Measurements from ENCODE around the gene SELE. TPM values are rescaled to one million over a fixed set of nuclear protein-coding genes. Genes with fewer than 3 reads are reported as not detected.

The SELE gene
- total and polyA plus RNA-seq, 9 of the 15 experiments (the other 6 are each of a cell fraction or from before 2014, with no cell fraction given), result 0.08 TPM; not detected in 8

- TF ChIP-seq PCBP2 (IDR thresholded peaks at IDR 0.05; ENCODE audit: low read depth, low read length, poor library complexity, severe bottlenecking), result no peak
- TF ChIP-seq ZNF253 (CRISPR knock-in tag; conservative IDR thresholded peaks at IDR 0.05), result no peak
- no peak for TF ChIP-seq KDM2B (CRISPR knock-in tag; IDR thresholded peaks at IDR 0.05)
- TF ChIP-seq SNIP1 (IDR thresholded peaks at IDR 0.05; ENCODE audit: low read depth), result no peak
- TF ChIP-seq BRF1 (IDR thresholded peaks at IDR 0.05; ENCODE audit: borderline replicate concordance, extremely low read depth, insufficient read length), result no peak
- no peak for TF ChIP-seq ZNF561 (CRISPR knock-in tag; conservative IDR thresholded peaks at IDR 0.05)
- TF ChIP-seq BDP1 (IDR thresholded peaks at IDR 0.05; ENCODE audit: insufficient read depth, insufficient read length), result no peak
These were observed 34.2 kb downstream of the SELE start (continued) for GRCh38 chr1:169699707-169700106.

GRCh38 chr1:169698976-169699375 is 34.9 kb downstream of the SELE start:
- no peak for TF ChIP-seq E2F4 (CRISPR knock-in tag; IDR thresholded peaks at IDR 0.05; ENCODE audit: low read depth)
- no peak for TF ChIP-seq ELK3 (CRISPR knock-in tag; IDR thresholded peaks at IDR 0.05)
- no peak for TF ChIP-seq SMAD3 (CRISPR knock-in tag; conservative IDR thresholded peaks at IDR 0.05)
- TF ChIP-seq POLR2A (conservative IDR thresholded peaks at IDR 0.05), result no peak
- TF ChIP-seq CLOCK (CRISPR knock-in tag; IDR thresholded peaks at IDR 0.05; ENCODE audit: borderline replicate concordance), result no peak
- TF ChIP-seq NR1H2 (CRISPR knock-in tag; IDR thresholded peaks at IDR 0.05), result no peak
- TF ChIP-seq ARHGAP35 (IDR thresholded peaks at IDR 0.05; ENCODE audit: partially characterized antibody), result no peak
- no peak for TF ChIP-seq ZNF57 (CRISPR knock-in tag; IDR thresholded peaks at IDR 0.05)
- no peak for TF ChIP-seq NR0B1 (IDR thresholded peaks at IDR 0.05; ENCODE audit: partially characterized antibody)
- no peak for TF ChIP-seq RNF2 (IDR thresholded peaks at IDR 0.05)
- WGBS (ENCODE audit: insufficient coverage, low coverage, missing lambda C conversion rate), result 0% methylated on average over 3 of the region's 3 CpGs
- ChIA-PET CTCF (ENCODE audit: low intra/inter-chr PET ratio) (interaction anchor here (0.6 kb wide), 1 partner anchor 110 kb away, joined by 4 read pairs; no protein-coding TSS in a partner anchor), POLR2A (no interaction called here)
- no TSS peak for BruUV-seq (replicated peaks)
- H3K9me1 ChIP-seq (ENCODE audit: control insufficient read depth, insufficient read depth, low read length), result no peaks in the 10 kb centered on the region
- FAIRE-seq, result no peak
- H2AFZ ChIP-seq (ENCODE audit: low read depth, low read length), result no peak overlapping the region
- H3K4me1 ChIP-seq (replicated peaks in 1 of 2; ENCODE audit: control insufficient read depth in 2 of 2, insufficient read depth in 2 of 2, low read length in 2 of 2), result no peaks in the 10 kb centered on the region
- H3K27ac ChIP-seq (ENCODE audit: extremely low read depth, low read depth, low read length), result no peak overlapping the region
- no peaks in the 10 kb centered on the region for H4K20me1 ChIP-seq (replicated peaks; ENCODE audit: control insufficient read depth, insufficient read depth, low read length)
- intact Hi-C loops (cut with micrococcal nuclease) (no loop called here), in situ Hi-C loops (cut with MboI) (no loop called here)
- no peak for ATAC-seq
- H3K4me2 ChIP-seq (ENCODE audit: insufficient read depth, low read length), result no peak overlapping the region
- H3K9ac ChIP-seq (ENCODE audit: insufficient read depth in 1 of 2, low read depth in 2 of 2, low read length in 2 of 2), result no peak overlapping the region
- H3K4me3 ChIP-seq, result no peak overlapping the region
- no peaks in the 10 kb centered on the region for H3K27me3 ChIP-seq (ENCODE audit: control insufficient read depth in 2 of 2, insufficient read depth in 2 of 2, low read length in 2 of 2)
- H3K79me2 ChIP-seq (ENCODE audit: control insufficient read depth, insufficient read depth, low read length), result no peaks in the 10 kb centered on the region
- H3K36me3 ChIP-seq (ENCODE audit: control insufficient read depth, insufficient read depth, low read length), result no peaks in the 10 kb centered on the region
- H3K9me3 ChIP-seq (replicated peaks; ENCODE audit: control insufficient read depth, insufficient read depth, low read depth, low read length), result no peaks in the 10 kb centered on the region
- DNase-seq (ENCODE audit: extremely low read depth in 1 of 4, low spot score in 3 of 4), result no peak

Measured in K562 (cell line).